NCI-H774 (cell line): Measurements from ENCODE around the gene KCNA10.

Experiments used
- DNase-seq: peaks from one replicate; lab custom pipeline; 2025; lab: John Stamatoyannopoulos, UW

KCNA10 gene

GRCh38 chr1:110519125-110519810 is at the start of gene KCNA10:
KCNA10 (minus strand) TSS chr1:110519175; CDS start chr1:110518787, 388 bp downstream.
- no peak for DNase-seq

GRCh38 chr1:110566836-110567235 is 47.9 kb upstream of the KCNA10 start:
- no peak for DNase-seq

DNA sequence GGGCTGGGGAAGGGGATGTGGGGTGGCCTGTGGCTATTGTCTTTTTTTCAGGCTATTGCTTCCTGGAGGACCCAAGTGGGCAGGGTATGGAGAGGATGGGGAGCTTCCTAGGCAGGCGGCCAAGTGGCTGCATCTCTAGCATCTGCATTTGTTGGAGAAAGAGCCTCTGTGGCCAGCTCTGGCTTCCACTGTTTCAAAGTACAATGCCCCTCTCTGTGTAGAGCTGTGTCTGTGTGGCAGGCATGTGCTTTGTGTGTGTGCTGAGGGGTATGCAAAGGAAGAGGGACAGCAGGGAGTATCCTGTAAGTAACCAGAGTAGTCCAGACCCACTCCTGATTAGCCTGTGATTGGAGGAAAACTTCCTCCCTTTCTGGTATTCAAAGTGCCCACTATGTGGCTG is 46.6 kb upstream of the KCNA10 start:
- DNase-seq, result no peak

- no peak for DNase-seq
These were observed 44.1 kb upstream of the KCNA10 start for GRCh38 chr1:110563089-110563488.

DNA sequence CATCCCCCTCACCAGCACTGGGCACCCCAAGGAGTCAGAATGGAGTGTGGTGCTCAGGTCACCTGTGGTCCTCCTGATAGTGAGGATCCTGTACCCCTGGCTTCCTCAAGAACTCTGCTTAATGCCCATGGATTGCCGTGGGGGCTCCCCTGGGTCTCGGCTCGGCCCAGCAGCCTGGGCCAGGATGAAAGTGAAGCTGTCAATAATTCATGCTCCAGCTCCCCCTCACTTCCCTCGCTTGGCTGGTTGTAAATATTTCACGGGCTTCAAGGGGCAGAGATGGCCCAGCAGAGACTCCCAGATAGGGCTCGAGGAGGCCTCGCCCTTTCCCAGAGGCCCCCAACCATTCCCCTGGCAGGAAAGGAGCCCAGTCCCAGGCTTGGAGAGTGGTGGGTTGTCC is 42.6 kb upstream of the KCNA10 start:
- no peak for DNase-seq

DNA sequence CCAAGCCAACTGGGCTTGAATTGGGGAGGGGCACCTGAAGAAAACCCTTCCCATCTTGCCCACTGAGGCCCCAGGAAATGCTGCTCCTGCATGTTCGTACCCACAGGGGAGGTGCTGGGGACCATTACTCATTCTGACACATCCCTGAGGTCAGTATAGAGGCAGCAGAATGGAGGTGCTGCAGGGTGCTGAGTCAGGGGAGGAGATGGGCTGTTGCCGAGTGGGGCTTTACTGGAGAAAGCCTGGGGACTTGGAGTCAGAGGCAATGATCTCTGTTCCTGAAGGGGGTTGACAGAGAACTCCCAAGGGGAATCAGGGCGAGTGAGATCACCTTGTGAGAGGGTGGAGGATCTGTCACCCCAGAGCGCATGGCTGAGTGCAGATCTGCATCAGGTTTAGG is 40.2 kb upstream of the KCNA10 start:
- no peak for DNase-seq

DNA sequence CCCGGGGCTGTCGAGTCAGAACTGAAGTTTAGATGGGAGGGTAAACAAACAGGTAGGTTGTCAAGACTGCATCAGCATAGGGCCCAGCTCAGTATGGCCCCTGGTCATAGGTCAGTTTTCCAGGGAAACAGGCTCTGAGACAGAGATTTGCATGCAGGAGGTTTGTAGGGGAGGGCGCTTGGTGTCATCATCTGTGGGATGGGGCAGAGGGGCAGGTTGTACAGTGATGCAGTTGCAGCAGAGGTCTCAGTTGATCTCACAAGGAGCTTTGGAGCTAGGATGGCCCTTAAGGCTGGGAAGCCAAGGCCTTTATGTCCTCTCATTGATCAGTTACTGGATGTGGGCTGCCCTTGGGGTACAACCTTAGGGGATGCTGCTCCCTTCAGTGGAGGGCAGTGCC is 38.5 kb upstream of the KCNA10 start:
- DNase-seq, result no peak

- no peak for DNase-seq
These were observed 37.5 kb upstream of the KCNA10 start for GRCh38 chr1:110556471-110556807.

DNA sequence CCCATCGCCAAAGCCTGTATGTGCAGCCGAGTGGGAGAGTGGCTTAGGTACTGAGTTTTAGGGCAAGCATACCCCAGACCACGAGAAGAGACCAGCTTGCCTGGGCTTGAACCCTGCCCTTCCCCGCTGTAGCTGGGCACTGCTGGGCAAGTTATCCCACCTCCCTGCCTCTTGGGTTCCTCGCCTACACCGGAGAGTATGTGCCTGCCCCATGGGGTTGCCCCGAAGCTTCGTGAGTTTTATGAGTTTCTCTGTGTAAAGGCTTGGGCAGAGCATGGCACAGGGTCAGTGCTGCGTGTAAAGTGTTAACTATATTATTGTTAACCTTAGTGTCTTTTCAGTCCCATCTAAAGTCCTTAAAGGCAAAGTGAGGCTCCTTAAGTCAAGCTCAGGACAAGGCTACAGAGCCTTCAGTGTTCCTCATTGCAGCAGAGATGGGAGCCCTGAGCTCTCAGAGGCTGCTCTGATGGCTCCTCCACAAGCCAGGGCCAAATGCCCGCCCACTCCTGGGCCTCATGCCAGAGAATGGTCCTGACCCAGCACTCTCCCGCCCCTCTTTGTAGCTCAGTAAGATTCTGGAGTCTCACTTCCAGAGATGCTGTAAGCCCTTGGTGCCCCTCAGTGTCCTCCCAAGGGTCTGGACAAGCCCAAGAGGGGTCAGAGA is 37.0 kb upstream of the KCNA10 start:
- DNase-seq, result no peak

GRCh38 chr1:110554871-110555801 is 36.2 kb upstream of the KCNA10 start:
- DNase-seq, result peak; percentile 1

GRCh38 chr1:110551278-110551809 is 32.4 kb upstream of the KCNA10 start:
- no peak for DNase-seq

DNA sequence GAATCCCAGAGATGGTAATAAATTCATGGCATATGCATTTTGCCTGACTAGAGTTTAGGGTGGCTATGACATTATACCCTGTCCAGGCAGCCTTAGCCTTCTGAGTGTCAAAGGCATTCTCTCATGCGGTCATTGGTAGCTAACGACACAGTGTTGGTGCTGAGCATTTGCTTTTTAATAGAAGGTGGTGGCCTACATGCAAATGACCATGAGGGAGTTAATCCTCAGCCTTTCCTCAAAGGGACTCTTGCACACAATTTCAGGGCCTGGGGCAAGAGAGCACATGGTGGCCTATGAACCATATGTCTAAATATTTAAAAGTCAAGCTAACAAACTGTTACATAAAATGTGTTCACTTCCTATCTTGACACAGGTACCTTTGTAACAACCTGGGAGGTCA is 30.9 kb upstream of the KCNA10 start:
- DNase-seq, result no peak

- peak; percentile 17 for DNase-seq
These were observed 29.4 kb upstream of the KCNA10 start for GRCh38 chr1:110548381-110548780.

DNA sequence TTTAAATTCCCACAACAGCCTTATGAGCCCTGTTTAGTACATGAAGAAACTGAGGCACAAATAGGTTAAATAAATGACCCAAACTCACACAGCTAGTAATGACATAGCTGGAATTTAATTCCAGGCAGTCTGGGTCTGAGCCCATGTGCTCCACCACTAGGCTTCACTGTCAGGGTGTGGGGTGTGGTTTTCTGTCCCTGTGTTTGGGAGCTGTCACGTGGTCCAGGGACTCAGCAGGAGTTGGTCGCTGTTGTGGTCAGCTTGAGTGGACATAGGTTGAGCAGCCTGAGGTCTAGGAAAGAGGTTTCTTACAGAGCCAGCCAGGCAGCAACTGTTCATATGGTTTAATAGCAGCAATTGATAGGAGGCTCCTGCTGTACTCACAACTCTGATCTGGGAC is 28.0 kb upstream of the KCNA10 start:
- DNase-seq, result no peak

GRCh38 chr1:110545492-110545891 is 26.5 kb upstream of the KCNA10 start:
- DNase-seq, result no peak

- DNase-seq, result no peak
These were observed 25.8 kb upstream of the KCNA10 start for GRCh38 chr1:110544753-110545152.

- no peak for DNase-seq
These were observed 23.8 kb upstream of the KCNA10 start for GRCh38 chr1:110542725-110543124.

GRCh38 chr1:110541906-110542395 is 23.0 kb upstream of the KCNA10 start:
- DNase-seq, result no peak

DNA sequence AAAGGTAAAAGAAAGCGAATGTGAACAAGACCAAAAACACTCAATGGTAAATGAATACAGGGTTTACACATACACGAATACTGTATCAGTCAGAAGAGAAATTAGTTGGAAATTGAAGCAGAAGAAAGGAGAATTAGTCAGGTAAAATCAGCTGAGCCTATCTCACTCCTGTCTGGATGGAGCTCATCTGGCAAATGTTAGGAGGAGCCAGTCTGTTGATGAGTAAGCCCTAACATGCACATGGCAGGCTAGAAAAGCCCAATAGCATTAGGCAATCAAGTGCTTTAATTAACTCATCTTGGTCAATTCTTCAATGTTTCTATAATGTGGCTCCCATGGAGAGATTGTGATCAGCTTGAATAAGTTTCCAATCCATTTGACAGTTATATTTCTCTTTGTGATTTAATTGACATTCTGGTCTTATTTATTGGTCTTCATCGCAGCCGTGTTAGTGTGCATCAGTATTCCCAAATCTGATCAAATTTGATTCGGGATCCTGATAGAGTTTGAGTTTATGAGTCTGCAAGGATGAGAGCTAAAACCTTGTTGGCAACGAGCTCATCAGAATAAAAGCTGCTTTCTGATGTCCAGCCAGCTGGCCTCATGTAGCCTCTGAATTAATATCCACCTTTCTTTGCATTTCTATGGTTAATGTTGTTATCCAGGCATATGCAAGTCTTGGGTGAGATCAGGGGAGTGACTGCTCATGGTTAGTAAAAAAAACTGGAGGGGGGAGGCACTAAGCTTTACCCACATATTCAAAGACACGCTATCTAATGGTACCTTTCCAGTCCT is 22.1 kb upstream of the KCNA10 start:
- DNase-seq, result no peak

- DNase-seq, result no peak
These were observed 19.9 kb upstream of the KCNA10 start for GRCh38 chr1:110538921-110539320.

DNA sequence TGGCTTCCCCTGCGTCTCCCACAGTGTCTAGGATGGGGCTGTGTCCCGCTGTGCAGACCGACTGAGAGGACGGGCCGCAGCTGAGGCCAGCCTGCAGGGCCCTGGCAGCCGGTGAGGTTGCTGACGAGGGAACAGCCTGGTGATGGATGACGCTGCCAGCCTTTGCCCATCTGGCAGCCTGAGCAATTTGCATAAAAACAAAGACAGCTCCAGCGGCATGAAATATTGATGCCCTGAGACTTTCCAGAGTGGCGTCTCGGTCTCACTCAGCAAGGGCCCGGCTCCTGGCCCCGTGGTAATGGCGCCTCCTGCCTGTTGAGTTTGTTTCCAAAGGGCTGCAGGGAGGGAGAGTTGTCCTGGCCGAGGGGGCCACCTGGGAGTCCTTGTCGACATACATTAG is 19.1 kb upstream of the KCNA10 start:
- DNase-seq, result no peak

- DNase-seq, result no peak
These were observed 17.0 kb upstream of the KCNA10 start for GRCh38 chr1:110535985-110536384.
